Right renal pelvis (tissue), 4 donors: Measurements from ENCODE around the gene MYL6. TPM values are rescaled to one million over a fixed set of nuclear protein-coding genes. Genes with fewer than 3 reads are reported as not detected.

Experiments
- polyA plus RNA-seq, 4 donors: library from polyadenylated mRNA; unstranded; fragments of 120-200 nt; gene quantifications; one replicate each; pipeline ENCODE4 v1.2.1, GENCODE V29; 2013; ENCODE audit not compliant: insufficient read length in 4 of 4

The MYL6 gene
- polyA plus RNA-seq, 4 donors: 1,704 to 1,897 (median 1,779) TPM

Other genes starting within 250 kb of the MYL6 start
- gene PYM1, start 230.5 kb upstream of the MYL6 start, polyA plus RNA-seq: 10 to 100 TPM; 33.6 to 41.2 (median 39.1) TPM
- gene DGKA, start 227.2 kb upstream of the MYL6 start, polyA plus RNA-seq: 10 to 100 TPM; 13.9 to 23.4 (median 20.0) TPM
- 1 to 10 TPM; 2.1 to 3.5 (median 3.1) TPM for gene PMEL, start 192.3 kb upstream of the MYL6 start, polyA plus RNA-seq
- 10 to 100 TPM; 59.9 to 66.0 (median 63.7) TPM for gene CDK2, start 191.5 kb upstream of the MYL6 start, polyA plus RNA-seq
- gene RAB5B, start 184.3 kb upstream of the MYL6 start, polyA plus RNA-seq: 100 to 1,000 TPM; 157 to 181 (median 171) TPM
- gene SUOX, start 161.1 kb upstream of the MYL6 start, polyA plus RNA-seq: 10 to 100 TPM; 44.3 to 52.8 (median 46.7) TPM
- 10 to 100 TPM; 15.4 to 18.5 (median 17.0) TPM for gene IKZF4, start 137.3 kb upstream of the MYL6 start, polyA plus RNA-seq
- gene RPS26, start 116.4 kb upstream of the MYL6 start, polyA plus RNA-seq: 100 to 1,000 TPM; 124 to 544 (median 254) TPM
- 10 to 100 TPM; 73.9 to 92.9 (median 83.1) TPM for gene ERBB3, start 78.2 kb upstream of the MYL6 start, polyA plus RNA-seq
- 100 to 1,000 TPM; 146 to 157 (median 151) TPM for gene PA2G4, start 53.8 kb upstream of the MYL6 start, polyA plus RNA-seq
- gene RPL41, start 41.7 kb upstream of the MYL6 start, polyA plus RNA-seq: 1,000 to 10,000 TPM; 4,780 to 5,144 (median 4,856) TPM
- gene ZC3H10, start 40.1 kb upstream of the MYL6 start, polyA plus RNA-seq: 1 to 10 TPM; 6.5 to 7.4 (median 7.2) TPM
- gene ESYT1, start 30.1 kb upstream of the MYL6 start, polyA plus RNA-seq: 10 to 100 TPM; 71.0 to 84.0 (median 79.2) TPM
- gene MYL6B, start 5.8 kb upstream of the MYL6 start, polyA plus RNA-seq: 100 to 1,000 TPM; 157 to 173 (median 167) TPM
- gene SMARCC2, start 31.1 kb downstream of the MYL6 start, polyA plus RNA-seq: 100 to 1,000 TPM; 110 to 133 (median 130) TPM
- gene RNF41, start 63.6 kb downstream of the MYL6 start, polyA plus RNA-seq: 10 to 100 TPM; 43.5 to 45.8 (median 44.0) TPM
- 10 to 100 TPM; 28.4 to 35.3 (median 31.8) TPM for gene NABP2, start 66.0 kb downstream of the MYL6 start, polyA plus RNA-seq
- gene SLC39A5, start 71.7 kb downstream of the MYL6 start, polyA plus RNA-seq: 10 to 100 TPM; 46.7 to 76.7 (median 52.3) TPM
- 10 to 100 TPM; 28.2 to 32.0 (median 30.3) TPM for gene ANKRD52, start 100.0 kb downstream of the MYL6 start, polyA plus RNA-seq
- gene COQ10A, start 108.6 kb downstream of the MYL6 start, polyA plus RNA-seq: 10 to 100 TPM; 15.2 to 17.7 (median 16.9) TPM
- 100 to 1,000 TPM; 185 to 206 (median 202) TPM for gene CS, start 142.0 kb downstream of the MYL6 start, polyA plus RNA-seq
- gene CNPY2, start 157.6 kb downstream of the MYL6 start, polyA plus RNA-seq: 100 to 1,000 TPM; 145 to 167 (median 153) TPM
- 100 to 1,000 TPM in 1 of 4 donors, 10 to 100 TPM in 3; 79.4 to 101 (median 82.0) TPM for gene PAN2, start 175.6 kb downstream of the MYL6 start, polyA plus RNA-seq
- under 1 TPM; 0.49 to 1.00 (median 0.89) TPM for gene IL23A, start 180.5 kb downstream of the MYL6 start, polyA plus RNA-seq
- gene STAT2, start 201.7 kb downstream of the MYL6 start, polyA plus RNA-seq: 100 to 1,000 TPM in 1 of 4 donors, 10 to 100 TPM in 3; 79.2 to 107 (median 85.1) TPM
- gene APOF, start 204.5 kb downstream of the MYL6 start, polyA plus RNA-seq: under 1 TPM in 3 of 4 donors, not detected in 1; 0.06 to 0.18 (median 0.11) TPM